Umbilical cord (tissue), 2 donors: ENCODE results near the gene MAJIN. TPM values are rescaled to one million over a fixed set of nuclear protein-coding genes. Genes with fewer than 3 reads are reported as not detected.
"Not testable (repeated sequence)": the region's sequence is repeated elsewhere in the genome, so short reads cannot be mapped to it uniquely, and the experiment has no call there.

Source experiments
- DNase-seq: peaks from one replicate; pipeline ENCODE4 v3.0.0-alpha.2; 2015; ENCODE audit warnings: low spot score
- total RNA-seq: library from RNA; depleted of rRNA; stranded (reverse); fragments of >200 nt; gene quantifications from one replicate; pipeline ENCODE4 v1.2.3, GENCODE V29; 2014; ENCODE audit warnings: low replicate concordance; ENCODE audit not compliant: insufficient read depth

The MAJIN gene, protein sequence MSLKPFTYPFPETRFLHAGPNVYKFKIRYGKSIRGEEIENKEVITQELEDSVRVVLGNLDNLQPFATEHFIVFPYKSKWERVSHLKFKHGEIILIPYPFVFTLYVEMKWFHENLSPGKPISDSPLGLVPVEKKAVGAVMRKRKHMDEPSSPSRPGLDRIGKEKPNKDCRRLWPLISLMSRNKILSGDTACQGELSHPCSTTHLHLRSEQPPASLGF
- total RNA-seq = not detected

DNA sequence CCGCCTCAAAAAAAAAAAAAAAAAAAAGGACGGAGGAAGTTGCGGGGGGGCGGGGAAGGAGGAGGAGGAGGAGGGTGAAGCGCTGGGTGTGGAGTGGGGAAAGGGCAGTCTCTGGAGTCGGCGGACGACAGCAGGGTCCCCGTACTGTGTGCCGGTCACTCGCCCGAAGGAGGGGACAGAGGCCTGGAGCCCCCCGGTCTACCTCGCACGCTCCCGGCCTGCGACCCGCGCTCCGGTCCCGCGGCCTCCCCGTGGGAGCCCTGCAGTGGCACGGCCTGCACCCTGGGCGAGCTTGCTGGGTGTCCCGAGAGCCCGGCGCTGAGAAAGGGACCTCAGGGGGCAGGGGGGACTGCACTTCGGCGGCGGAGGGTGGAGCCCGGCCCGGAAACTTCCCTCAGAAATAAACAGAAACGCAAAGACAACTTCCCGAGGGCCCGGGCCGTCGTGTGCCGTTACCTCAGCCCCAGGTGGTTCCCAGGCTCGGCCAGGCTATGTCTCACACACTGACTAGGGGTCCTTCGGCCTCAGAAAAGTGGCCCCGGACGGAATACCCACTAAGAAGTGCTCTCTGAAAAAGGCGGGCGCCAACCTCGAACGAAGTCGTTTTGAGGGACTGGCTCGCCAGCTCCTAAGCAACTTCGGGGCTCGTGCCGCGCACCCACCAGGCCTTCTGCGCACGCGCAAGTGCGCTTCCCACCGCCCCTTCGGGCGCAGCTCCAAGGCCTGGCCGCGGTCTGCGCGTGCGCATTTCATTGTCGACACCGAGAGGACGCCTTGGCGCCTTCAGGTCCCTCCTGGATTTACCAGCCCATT is at the start of gene MAJIN:
Gene MAJIN (minus strand): TSS at position 688 of the 813 bp plus-strand sequence. CDS start 12,703 bp downstream, outside the sequence.
- DNase-seq = peak; percentile 80

GRCh38 chr11:65021509-65021908 is 49.6 kb upstream of the MAJIN start:
- no peak for DNase-seq

DNA sequence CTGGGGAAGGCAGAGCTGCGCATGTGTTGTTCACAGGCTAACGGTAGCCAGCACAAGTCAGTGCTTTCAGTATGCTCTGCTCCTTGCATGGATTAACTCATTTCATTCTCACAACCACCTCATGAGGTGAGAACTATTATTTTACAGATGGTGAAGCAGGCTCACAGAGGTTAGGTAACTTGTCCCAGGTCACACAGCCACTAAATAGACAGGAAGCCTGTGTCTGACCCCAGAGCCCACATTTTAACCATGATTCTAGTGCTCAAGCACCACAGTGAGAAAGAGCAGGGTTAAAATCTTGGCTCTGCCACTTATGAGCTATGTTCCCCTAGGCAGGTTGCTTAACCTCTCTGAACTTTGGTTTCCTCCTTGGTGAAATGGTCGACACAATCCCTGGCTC is 49.1 kb upstream of the MAJIN start:
- DNase-seq = no peak

DNA sequence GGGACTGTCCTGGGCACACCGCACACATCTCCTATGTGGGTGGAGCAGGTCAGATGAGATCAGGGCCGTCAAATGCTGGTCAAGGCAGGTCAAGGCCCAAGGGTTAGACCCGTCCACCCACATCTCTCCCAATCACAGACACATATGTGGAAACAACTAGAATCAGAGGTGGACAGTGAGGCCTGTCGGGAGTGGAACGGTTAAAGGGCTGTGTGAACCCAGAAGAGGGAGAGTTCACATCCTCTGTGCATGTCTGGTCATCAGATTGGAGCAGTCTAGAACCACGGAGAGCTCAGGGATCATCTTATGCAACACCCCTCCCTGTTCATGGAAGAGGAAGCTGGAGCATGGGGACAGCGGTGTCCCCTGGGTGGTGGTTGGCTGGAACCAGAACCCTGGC is 47.9 kb upstream of the MAJIN start:
- no peak for DNase-seq

DNA sequence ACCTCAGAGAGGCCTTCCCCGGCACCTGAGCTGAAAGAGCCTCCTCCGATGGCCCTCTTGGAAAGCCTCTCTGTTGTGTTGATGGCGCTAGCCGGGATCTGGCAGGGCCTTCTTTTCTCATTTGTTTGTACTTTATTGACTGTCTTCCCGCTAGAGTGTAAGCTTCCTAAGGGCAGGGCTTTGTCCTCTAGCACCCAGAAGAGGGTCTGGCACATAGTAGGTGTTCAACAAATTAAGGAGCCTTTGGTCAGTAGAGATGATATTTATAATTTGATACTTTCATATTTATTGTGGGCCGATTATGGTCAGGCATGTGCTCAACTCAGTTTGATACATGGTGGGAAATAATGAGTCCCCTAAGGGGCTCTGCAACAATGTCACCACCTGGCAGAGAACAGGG is 46.0 kb upstream of the MAJIN start:
- DNase-seq = no peak

GRCh38 chr11:65016705-65017104 is 44.8 kb upstream of the MAJIN start:
- no peak for DNase-seq

GRCh38 chr11:65014726-65015227 is 42.9 kb upstream of the MAJIN start:
- DNase-seq = no peak

DNA sequence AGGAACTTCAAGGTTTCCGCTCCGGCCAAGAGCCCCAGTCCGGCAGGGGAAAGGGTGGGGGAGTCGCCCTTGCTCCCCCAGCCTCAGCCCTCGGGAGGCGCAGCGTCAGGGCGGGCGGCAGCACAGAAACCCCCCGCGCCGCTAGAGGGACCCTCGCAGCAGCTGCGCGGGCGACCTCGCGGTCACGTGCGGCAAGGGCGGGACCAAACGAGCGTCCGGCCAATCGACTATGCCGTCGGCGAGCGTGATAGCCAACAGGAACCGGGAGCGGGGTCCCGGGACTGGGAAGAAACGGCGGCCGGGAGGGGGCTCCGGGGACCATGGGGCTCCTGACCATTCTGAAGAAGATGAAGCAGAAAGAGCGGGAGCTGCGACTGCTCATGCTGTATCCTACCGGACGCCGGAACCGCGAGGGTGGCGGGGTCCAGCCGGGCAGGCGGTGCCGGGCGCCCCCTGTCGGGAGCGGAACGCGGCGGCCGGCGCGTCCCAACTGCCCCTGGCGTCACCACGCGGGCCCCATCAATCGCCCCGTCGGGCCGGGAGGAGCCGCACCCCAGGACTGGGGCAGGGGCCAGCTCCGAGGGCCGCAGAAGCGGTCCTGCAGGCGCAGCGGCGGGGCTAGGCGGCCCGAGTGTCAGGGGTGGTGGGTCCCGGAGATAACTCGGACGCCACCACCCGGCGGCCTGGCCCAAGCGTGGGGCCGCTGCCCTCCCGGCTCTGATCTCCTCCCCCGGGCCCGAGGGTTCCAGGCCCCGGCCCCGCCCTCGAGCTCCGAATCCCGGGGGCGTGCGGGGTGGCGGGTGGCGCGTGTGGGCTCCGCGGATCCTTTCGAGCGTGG is 42.2 kb upstream of the MAJIN start, which contains the start of gene ARL2:
Gene ARL2 (plus strand): TSS at position 273 of the 838 bp plus-strand sequence. CDS start 48 bp downstream, at position 321.
- peak; percentile 96 for DNase-seq

DNA sequence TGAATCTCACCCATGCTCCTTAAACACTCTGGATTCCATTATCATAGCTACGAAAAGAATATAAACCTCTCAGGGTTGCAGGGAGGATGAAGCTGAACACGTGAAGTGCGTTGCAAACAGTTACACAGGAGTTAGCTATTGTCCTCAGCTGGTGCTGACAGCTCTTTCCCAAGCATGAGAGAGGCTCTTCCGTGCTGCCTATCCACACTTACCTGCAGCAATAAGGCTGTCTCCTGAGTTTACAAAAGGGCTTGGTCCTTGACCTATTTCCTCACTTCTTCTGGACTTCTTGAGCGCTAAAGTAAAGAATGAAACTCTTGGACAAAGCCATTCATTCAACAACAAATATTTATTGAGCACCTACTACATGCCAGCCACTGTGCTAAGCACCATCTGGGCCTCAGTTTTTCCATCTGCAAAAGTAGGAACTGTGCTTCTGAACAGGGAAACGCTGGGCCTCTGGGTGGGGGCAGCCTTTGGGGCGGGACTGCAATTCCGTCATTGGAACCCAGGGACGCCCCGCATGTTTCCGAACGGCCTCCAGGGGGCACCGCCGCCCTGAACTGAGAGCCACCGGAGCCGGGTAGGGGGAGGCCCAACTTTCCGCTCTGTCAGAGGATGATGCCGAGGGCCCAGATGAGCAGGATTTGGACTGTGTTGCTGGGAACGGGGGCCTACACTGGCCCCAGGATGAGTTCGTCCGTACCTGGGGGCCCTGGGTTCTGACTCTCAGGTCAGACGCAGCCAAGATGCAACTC is 41.4 kb upstream of the MAJIN start:
- DNase-seq = peak; percentile 96

DNA sequence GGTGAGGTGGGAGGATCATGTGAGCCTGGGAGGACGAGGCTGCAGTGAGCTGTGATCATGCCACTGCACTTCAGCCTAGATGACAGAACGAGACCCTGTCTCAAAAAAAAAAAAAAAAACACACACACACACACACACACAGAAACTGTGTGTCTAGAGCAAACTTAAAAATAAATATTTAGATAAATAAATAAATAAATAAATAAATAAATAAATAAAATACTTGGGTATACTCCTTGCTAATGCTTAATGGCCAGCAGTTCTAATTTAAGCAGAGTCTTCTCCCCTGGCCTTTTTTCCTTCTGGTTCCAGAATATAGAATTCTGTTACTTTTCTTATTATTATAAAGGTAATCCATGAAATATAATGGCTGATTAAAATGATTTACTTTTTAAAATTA is 37.0 kb upstream of the MAJIN start:
- DNase-seq = no peak

GRCh38 chr11:65008016-65008415 is 36.1 kb upstream of the MAJIN start:
- DNase-seq = peak; percentile 11

DNA sequence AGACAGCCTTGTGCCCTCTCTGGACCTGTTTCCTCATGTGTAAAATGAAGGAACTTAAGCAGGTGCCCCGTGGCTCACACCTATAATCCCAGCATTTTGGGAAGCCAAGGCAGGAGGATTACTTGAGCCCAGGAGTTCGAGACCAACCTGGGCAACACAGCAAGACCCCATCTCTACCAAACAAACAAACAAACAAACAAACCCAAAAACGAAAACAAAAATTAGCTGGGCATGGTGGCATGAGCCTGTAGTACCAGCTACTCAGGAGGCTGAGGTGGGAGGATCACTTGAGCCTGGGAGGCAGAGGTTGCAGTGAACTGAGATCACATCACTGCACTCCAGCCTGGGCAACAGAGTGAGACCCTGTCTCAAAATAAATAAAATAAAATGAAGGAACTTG is 32.1 kb upstream of the MAJIN start:
- DNase-seq = not testable (repeated sequence)

GRCh38 chr11:65003282-65003681 is 31.4 kb upstream of the MAJIN start:
- DNase-seq = peak; percentile 20

DNA sequence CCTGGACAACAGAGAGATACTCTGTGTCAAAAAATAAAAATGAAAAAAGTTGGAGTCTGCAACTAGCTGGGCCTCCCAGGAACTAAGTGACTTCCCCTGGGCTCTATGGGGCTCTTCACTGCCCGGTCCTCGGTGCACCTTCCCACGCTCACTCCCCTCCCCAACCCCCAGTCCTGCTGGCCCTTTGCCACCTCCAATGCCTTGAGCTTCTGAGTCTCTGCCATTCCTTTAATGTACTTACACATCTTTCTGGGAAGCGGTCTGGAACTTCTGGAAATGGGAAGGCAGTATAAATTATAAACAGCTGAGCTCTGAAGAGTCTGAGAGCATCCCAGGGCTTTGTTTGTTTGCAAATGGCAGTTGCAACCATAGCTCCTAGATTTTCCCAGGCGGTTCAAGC is 30.8 kb upstream of the MAJIN start:
- peak; percentile 7 for DNase-seq

DNA sequence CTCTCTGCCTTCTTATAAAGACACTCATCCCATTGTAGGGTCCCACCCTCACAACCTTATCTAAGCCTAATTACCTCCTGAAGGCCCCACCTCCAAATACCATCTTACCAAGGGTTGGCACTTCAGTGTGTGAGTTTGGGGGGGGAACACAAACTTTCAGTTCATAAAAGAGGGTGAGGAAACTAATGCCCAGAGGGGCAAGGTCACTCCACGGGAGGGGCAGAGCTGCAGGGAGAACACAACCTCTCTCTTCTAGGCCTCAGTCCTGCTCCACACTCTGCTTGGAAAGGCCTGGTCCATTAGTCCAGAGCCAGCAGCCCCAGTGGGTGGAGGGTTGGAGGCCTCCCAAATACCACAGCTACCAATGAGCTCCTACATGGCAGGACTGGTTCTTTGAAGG is 27.6 kb upstream of the MAJIN start:
- no peak for DNase-seq

DNA sequence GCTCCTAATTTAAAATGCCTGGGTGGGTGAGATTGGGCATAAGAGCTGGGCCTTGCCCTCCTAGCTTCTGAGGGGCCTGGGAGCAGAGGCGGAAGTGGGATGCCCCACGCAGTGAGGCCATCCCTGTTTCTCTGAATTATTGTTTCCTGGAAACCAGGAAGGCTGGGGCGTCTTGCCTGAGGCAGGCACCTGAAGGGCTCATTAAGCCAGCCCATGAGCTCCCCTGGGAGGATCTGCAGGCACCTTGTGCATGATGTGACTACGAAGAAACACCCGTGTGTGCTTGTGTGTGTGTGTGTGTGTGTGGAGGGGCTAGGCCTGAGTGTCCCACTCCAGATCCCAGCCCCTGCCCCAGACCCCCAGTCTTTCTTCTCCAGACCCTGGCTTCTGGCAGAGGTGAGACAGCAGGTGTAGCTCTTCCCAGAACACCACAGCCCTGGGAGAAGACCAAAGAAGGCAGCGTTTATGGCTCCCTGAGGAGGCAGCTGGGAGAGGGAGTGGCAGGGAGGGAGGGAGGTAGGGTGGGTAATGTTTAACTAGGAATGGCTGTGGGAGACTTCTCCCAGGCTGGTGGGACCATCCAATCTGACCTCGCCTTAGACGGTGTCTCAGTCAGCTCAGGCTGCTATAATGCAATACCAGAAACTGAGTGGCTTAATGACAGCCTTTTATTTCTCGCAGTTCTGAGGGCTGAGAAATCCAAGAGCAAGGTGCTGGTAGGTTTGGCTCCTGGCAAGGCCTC is 27.0 kb upstream of the MAJIN start:
- no peak for DNase-seq

DNA sequence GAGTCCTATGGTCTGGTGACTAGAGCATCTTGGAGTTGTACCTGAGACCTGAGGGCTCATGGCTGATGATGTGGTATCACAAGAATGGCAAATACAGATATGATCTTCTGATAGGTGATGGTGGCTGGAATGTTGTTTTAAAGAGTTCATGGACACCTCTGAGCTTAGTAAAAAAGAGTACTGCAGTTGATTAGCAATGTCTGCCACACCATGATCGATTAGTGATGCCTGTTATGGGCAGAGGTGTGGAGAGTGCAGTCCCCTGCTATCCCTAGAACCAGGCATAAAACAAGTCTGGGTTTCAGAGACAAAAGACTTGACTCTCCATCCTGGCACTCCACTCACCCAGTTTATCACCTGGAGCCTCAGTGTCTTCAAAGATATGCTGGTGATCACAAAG is 26.2 kb upstream of the MAJIN start:
- no peak for DNase-seq

DNA sequence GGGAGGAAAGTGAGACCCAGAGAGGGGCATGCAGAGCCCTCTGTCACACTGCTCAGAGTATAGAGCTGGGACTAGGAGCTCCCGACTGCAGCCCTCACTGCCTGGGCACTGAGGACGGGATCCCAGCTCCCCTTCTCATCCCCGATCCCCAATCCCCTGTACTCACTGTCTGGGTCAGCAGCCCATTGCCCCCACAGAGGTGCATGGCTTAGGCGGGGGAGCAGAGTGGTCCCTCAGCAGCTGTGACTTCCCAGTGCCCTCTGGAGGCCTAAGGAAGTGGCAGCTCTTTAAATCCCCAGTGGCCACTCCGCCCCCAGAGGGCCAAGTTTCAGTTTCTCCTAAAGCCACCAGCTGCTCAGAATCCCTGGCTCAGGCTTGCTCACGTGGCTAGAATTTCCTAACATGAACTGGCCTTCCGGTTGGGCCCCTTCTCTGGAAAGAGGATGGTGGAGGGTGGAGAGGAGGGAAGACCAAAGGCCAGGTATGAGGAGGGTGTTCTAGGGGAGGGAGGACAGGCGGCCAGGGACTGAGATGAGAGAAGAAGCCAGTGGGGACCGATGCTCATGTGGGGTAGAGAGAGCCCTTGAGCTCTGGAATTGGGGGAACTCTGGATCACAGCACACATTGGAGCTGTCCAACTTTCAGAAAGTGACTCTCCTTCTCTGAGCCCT is 24.9 kb upstream of the MAJIN start, which contains the start of gene BATF2:
Gene BATF2 (minus strand): TSS at position 262 of the 671 bp plus-strand sequence. CDS start 57 bp downstream, at position 205.
- DNase-seq = peak; percentile 66

- DNase-seq = no peak
These were observed 24.4 kb upstream of the MAJIN start for GRCh38 chr11:64996327-64996709.

GRCh38 chr11:64994318-64994717 is 22.4 kb upstream of the MAJIN start:
- DNase-seq = no peak
